H1 (cell line): ENCODE results near the gene ABHD14A. TPM values are rescaled to one million over a fixed set of nuclear protein-coding genes. Genes with fewer than 3 reads are reported as not detected.

Experiments
- CHD2 ChIP-seq: IDR thresholded peaks from 2 replicates; pipeline ENCODE4 v1.6.1; 2012; ENCODE audit warnings: low read length, improper control_type of control experiment
- TBP ChIP-seq: IDR thresholded peaks from 2 replicates; pipeline ENCODE4 v1.6.1; 2011; ENCODE audit warnings: low read depth, low read length, improper control_type of control experiment
- USF2 ChIP-seq: IDR thresholded peaks from 2 replicates; pipeline ENCODE4 v1.6.1; 2011; ENCODE audit warnings: low read length, improper control_type of control experiment
- ZNF274 ChIP-seq: IDR thresholded peaks from 2 replicates; pipeline ENCODE4 v1.7.0; 2012; ENCODE audit warnings: low read length, borderline replicate concordance; ENCODE audit errors: extremely low read depth
- polyA plus RNA-seq, 7 experiments: library from polyadenylated mRNA; depleted of rRNA in 3 of 7; stranded (reverse) in 5 of 7; unstranded in 2 of 7; fragments of >200 nt in 5 of 7; fragments of 200-250 nt in 2 of 7; gene quantifications; 1 replicate in 5 of 7; 2 replicates in 1 of 7; 4 replicates in 1 of 7; pipeline versions ENCODE4 v1.2.1 to v1.2.3, GENCODE V29; 2011 to 2013; ENCODE audit warnings: missing spikeins in 2 of 7, mixed read lengths in 2 of 7
- total RNA-seq: library from RNA; stranded (reverse); fragmentation: NEBNext Ultra II Directional; extraction: Animal tissue kit (Norgen Biotek cat#: 25700); gene quantifications from 2 replicates; pipeline ENCODE4 v1.2.1, GENCODE V29; 2021
- TF ChIP-seq, protein P1 (sequence below): fragments of 300-600 bp; sonication (generic); IDR thresholded peaks from 2 replicates; pipeline ENCODE4 v1.7.1; 2012; ENCODE audit warnings: low read length, moderate library complexity, mild to moderate bottlenecking, inconsistent platforms; ENCODE audit not compliant: insufficient replicate concordance

Gene ABHD14A
- total and polyA plus RNA-seq, 2 of the 8 experiments (the other 6 are each of a cell fraction or from before 2014, with no cell fraction given), result 4.6 to 9.8 TPM

DNA sequence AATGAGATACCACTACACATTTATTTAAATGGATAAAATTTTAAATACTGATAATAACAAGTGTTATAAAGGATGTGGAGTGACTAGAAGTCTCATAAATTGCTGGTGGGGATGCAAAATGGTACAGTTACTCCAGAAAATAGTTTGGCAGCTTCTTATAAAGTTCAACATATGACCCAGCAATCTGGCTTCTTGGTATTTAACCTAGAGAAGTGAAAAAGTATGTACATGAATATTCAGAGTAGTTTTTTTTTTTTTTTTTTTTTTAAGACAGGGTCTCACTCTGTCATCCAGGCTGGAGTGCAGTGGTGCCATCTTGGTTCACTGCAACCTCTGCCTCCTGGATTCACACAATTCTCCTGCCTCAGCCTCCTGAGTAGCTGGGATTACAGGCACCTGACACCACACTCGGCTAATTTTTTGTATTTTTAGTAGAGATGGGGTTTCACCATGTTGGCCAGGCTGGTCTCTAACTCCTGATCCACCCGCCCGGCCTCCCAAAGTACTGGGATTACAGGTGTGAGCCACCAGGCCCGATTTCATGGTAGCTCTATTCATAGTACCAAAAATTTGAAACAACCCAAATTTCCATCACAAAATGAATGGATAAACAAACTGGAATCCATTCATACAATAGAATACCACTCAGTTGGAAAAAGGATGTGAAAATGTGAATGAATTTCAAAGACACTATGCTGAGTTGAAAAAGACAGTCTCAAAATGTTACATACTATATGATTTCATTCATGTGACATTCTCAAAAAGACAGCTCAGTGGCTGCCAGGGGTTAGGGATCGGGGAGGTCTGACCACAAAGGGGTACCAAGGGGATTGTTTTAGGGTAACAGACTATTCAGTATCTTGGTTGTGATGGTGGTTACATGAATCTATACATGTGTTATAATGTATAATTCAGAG is 47.5 kb upstream of the ABHD14A start (continued):
- TF ChIP-seq ZNF274 (no peak), TBP (no peak), CHD2 (no peak), USF2 (no peak)
- TF ChIP-seq, protein P1, sequence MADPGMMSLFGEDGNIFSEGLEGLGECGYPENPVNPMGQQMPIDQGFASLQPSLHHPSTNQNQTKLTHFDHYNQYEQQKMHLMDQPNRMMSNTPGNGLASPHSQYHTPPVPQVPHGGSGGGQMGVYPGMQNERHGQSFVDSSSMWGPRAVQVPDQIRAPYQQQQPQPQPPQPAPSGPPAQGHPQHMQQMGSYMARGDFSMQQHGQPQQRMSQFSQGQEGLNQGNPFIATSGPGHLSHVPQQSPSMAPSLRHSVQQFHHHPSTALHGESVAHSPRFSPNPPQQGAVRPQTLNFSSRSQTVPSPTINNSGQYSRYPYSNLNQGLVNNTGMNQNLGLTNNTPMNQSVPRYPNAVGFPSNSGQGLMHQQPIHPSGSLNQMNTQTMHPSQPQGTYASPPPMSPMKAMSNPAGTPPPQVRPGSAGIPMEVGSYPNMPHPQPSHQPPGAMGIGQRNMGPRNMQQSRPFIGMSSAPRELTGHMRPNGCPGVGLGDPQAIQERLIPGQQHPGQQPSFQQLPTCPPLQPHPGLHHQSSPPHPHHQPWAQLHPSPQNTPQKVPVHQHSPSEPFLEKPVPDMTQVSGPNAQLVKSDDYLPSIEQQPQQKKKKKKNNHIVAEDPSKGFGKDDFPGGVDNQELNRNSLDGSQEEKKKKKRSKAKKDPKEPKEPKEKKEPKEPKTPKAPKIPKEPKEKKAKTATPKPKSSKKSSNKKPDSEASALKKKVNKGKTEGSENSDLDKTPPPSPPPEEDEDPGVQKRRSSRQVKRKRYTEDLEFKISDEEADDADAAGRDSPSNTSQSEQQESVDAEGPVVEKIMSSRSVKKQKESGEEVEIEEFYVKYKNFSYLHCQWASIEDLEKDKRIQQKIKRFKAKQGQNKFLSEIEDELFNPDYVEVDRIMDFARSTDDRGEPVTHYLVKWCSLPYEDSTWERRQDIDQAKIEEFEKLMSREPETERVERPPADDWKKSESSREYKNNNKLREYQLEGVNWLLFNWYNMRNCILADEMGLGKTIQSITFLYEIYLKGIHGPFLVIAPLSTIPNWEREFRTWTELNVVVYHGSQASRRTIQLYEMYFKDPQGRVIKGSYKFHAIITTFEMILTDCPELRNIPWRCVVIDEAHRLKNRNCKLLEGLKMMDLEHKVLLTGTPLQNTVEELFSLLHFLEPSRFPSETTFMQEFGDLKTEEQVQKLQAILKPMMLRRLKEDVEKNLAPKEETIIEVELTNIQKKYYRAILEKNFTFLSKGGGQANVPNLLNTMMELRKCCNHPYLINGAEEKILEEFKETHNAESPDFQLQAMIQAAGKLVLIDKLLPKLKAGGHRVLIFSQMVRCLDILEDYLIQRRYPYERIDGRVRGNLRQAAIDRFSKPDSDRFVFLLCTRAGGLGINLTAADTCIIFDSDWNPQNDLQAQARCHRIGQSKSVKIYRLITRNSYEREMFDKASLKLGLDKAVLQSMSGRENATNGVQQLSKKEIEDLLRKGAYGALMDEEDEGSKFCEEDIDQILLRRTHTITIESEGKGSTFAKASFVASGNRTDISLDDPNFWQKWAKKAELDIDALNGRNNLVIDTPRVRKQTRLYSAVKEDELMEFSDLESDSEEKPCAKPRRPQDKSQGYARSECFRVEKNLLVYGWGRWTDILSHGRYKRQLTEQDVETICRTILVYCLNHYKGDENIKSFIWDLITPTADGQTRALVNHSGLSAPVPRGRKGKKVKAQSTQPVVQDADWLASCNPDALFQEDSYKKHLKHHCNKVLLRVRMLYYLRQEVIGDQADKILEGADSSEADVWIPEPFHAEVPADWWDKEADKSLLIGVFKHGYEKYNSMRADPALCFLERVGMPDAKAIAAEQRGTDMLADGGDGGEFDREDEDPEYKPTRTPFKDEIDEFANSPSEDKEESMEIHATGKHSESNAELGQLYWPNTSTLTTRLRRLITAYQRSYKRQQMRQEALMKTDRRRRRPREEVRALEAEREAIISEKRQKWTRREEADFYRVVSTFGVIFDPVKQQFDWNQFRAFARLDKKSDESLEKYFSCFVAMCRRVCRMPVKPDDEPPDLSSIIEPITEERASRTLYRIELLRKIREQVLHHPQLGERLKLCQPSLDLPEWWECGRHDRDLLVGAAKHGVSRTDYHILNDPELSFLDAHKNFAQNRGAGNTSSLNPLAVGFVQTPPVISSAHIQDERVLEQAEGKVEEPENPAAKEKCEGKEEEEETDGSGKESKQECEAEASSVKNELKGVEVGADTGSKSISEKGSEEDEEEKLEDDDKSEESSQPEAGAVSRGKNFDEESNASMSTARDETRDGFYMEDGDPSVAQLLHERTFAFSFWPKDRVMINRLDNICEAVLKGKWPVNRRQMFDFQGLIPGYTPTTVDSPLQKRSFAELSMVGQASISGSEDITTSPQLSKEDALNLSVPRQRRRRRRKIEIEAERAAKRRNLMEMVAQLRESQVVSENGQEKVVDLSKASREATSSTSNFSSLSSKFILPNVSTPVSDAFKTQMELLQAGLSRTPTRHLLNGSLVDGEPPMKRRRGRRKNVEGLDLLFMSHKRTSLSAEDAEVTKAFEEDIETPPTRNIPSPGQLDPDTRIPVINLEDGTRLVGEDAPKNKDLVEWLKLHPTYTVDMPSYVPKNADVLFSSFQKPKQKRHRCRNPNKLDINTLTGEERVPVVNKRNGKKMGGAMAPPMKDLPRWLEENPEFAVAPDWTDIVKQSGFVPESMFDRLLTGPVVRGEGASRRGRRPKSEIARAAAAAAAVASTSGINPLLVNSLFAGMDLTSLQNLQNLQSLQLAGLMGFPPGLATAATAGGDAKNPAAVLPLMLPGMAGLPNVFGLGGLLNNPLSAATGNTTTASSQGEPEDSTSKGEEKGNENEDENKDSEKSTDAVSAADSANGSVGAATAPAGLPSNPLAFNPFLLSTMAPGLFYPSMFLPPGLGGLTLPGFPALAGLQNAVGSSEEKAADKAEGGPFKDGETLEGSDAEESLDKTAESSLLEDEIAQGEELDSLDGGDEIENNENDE, result no peak
